Measurements from ENCODE around the gene IQCH. TPM values are rescaled to one million over a fixed set of nuclear protein-coding genes. Genes with fewer than 3 reads are reported as not detected.
"Not testable (repeated sequence)": the region's sequence is repeated elsewhere in the genome, so short reads cannot be mapped to it uniquely, and the experiment has no call there.

IQCH gene
- total RNA-seq, 1 donor from 2014 or later: 2.1 TPM

DNA sequence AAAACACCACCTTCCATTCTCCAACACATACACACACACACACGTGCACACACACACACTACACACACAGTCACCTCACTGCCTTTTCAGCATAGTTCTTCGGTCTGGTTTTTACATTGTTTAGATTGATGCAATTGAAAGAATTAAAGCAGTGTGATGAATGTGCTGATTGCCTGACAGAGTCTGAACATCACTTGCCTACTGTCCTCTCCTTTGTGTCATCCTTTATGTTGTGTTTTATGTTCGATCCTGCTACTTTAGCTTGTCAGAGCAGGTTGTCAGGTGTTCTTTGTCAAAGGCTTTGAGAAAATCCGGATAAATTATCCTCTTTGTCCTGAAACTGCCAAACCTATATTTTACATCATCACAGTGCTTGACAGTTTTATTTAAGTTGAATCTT is 80.4 kb downstream of the IQCH start:
- ATAC-seq (no peak), DNase-seq (ENCODE audit: low spot score) (no peak)
- intact Hi-C loops (cut with DNase I): no loop called here

DNA sequence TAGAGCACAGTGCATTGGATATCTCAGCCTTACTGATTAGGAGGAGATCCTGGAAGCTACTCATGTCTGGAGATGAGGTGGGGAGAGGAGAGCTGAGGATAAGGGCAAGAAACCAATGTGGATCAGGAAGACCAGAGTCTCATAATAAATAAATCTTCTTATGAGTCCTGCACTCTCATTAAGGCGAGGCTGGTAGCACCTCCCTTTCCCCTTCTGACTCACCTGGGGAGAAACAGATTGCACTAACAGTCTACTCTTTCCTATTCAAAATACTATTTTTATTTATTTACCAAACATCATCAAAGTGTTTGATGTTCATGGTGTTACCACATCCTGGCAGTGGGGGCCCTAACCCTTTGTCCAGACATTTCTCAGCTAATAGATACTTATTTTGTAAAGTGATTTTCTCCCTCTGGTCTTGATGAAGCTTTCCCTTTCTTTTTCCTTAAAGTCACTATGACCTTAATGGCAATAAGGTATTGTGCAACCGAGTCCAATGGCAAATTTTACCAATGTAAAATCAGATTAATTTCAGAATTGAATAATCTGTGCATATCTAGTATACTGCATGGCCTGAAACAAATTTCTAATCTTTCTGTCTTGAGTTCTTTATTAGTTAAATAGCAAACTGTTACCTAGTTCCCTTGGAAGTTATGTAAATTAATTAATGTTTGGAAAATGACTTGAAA is 81.1 kb downstream of the IQCH start:
- no peak for DNase-seq (ENCODE audit: low spot score)
- intact Hi-C loops (cut with DNase I): no loop called here
- ATAC-seq: no peak

DNA sequence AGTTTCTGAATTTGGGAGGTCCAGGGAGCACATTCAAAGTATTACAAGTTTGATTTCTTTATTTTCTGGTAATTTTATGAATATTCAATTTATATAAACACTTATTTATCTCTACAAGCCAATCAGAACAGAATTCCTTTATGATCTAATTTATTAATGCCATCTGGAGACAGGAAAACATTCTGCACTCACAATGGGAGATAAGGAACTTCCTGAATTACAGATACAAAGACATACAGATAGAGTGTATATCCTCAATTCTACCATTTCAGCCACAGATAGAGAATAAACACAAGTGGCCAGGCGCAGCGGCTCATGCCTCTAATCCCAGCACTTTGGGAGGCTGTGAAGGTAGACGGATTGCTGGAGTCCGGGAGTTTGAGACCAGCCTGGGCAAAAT is 86.0 kb downstream of the IQCH start:
- intact Hi-C loops (cut with DNase I): no loop called here
- DNase-seq (ENCODE audit: low spot score) (no peak), ATAC-seq (no peak)

DNA sequence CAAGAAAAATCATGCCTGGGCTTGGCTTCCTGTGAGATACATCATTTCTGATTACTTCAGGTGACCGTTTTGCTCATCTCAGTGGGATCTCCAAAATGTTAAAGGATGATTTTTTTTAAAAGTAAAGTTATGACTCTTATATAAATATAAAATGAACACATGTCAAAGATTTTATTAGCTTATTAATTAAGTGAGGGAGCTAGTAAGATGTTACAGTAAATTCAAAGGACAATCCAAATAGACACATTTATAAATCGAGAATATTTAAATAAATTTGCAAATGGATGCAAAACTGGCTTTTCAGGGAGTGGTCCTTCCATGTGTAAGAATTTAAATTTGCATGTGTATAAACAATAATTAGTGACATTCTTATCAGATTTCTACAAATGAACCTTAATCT is 87.0 kb downstream of the IQCH start:
- no peak for DNase-seq (ENCODE audit: low spot score)
- intact Hi-C loops (cut with DNase I): no loop called here
- no peak for ATAC-seq

DNA sequence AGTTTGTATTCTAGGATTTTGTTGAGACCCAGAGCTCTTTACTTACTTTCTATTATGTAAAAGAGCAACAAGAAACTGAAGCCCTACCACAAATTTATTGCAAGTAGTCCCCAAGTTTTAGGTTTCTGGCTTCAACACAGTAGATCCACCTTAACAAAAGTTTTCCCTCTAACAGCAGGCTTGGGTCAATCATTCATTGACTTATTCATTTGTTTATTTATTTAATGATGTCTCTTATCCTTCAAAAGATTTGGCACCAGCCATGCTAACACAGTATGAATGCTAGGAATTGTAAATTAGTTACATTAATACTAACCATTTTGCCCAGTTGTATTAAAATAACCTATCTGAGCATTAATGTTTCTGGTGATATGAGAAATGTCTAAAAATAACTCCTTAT is 88.6 kb downstream of the IQCH start:
- DNase-seq (ENCODE audit: low spot score) (no peak), ATAC-seq (no peak)
- intact Hi-C loops (cut with DNase I): no loop called here

DNA sequence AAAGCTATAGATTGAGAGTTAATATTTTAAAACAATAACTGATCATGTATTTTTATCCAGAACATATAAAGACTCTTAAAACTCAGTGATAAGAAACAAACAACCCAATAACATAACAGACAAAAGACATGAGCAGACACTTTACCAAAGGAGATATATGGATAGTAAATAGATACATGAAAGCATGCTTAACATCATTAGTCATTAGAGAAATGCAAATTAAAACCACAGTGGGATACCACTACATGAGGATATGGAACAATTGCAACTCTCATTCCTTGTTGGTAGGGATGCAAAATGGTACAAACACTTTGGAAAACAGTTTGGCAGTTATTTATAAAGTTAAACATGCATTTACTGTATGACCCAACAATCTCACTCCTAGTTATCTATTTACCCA is 95.0 kb downstream of the IQCH start:
- intact Hi-C loops (cut with DNase I): no loop called here
- no peak for ATAC-seq
- DNase-seq (ENCODE audit: low spot score): no peak

DNA sequence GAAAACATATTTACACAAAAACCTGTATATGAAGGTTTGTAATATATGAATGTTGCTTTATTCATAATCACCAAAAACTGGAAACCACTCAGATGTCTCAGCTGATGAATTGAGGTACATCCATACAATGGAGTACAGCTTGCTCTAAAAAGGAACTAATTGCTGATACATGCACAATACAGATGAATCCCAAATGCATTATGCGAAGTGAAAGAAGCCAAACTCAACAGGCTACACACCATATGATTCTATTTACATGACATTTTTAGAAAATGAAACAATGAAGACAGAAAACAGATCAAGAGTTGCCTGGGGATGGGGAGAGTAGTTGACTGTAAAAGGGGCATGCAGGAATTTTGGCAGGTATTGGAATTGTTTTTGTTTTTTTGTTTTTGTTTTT is 95.5 kb downstream of the IQCH start:
- DNase-seq (ENCODE audit: low spot score) (no peak), ATAC-seq (no peak)
- intact Hi-C loops (cut with DNase I): no loop called here

- intact Hi-C loops (cut with DNase I): no loop called here
- ATAC-seq (no peak), DNase-seq (ENCODE audit: low spot score) (no peak)
These were observed 103.8 kb downstream of the IQCH start for GRCh38 chr15:67358391-67358790.

GRCh38 chr15:67358812-67359211 is 104.2 kb downstream of the IQCH start:
- DNase-seq (ENCODE audit: low spot score): no peak
- intact Hi-C loops (cut with DNase I): no loop called here
- ATAC-seq: no peak

DNA sequence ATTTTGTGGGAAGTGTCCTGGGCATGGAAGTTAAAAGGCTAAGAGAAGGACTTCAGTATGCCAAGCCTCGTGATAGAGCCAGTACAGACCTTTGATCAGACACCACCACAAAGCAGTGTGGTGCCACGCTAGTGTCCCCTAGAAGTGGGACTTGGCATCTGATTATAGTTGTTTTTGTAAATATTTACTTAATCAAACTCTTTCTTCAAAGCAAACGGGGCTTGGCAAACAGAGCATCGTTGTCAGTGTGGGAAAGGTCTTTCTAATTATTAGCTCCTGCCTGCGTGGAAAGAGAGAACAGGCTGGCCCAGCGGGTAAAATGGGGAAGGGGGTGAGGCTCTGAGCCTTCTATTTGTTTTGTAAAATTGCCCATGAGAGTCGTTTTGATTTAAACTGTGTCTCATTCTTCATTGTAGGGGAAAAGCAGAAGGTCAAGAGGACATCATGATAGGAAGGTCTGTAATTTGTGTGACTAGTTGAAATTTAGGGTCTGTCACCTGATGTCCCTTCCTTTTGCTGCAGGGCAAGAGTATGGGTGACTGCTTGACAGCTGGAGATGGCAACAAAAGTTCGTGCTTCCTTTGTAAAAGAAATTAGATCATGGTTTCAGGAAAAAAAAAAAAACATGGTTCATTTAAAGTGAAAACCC is 105.0 kb downstream of the IQCH start:
- intact Hi-C loops (cut with DNase I): no loop called here
- DNase-seq (ENCODE audit: low spot score) (no peak), ATAC-seq (no peak)

- intact Hi-C loops (cut with DNase I): no loop called here
- ATAC-seq (no peak), DNase-seq (ENCODE audit: low spot score) (no peak)
These were observed 106.5 kb downstream of the IQCH start for GRCh38 chr15:67361100-67361499.

DNA sequence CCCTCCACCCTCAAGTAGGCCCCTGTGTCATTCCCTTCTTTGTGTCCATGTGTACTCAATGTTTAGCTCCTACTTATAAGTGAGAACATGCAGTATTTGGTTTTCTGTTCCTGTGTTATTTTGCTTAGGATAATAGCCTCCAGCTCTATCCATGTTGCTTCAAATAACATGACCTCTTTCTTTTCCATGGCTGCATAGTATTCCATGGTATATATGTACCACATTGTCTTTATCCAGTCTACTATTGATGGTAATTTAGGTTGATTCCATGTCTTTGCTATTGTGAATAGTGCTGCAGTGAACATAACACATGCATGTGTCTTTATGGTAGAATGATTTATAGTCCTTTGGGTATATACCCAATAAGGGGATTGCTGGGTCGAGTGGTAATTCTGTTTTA is 109.1 kb downstream of the IQCH start:
- DNase-seq (ENCODE audit: low spot score); ATAC-seq; intact Hi-C loops (cut with DNase I): not testable (repeated sequence)

DNA sequence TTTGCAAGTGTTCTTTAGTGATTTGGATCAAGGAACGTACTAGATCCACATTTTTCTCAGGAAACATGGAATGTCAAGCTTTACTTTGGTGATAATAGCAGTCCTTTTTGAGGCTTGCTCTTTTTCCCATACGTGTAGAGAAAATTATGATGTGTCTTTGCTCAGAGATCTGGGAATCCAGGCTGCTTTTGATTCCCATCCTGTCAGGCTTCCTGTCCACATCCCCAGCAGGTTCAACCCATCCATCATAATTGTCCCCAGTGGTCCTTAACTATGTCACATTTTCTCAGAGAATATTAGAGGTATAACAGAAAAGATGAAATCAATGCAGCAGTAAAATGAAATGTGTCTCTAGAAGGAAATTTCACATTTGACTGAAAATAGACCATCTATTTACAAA is 111.4 kb downstream of the IQCH start:
- DNase-seq (ENCODE audit: low spot score) (no peak), ATAC-seq (no peak)
- intact Hi-C loops (cut with DNase I): no loop called here

- DNase-seq (ENCODE audit: low spot score) (no peak), ATAC-seq (no peak)
These were observed 112.3 kb downstream of the IQCH start for GRCh38 chr15:67366904-67367303.

DNA sequence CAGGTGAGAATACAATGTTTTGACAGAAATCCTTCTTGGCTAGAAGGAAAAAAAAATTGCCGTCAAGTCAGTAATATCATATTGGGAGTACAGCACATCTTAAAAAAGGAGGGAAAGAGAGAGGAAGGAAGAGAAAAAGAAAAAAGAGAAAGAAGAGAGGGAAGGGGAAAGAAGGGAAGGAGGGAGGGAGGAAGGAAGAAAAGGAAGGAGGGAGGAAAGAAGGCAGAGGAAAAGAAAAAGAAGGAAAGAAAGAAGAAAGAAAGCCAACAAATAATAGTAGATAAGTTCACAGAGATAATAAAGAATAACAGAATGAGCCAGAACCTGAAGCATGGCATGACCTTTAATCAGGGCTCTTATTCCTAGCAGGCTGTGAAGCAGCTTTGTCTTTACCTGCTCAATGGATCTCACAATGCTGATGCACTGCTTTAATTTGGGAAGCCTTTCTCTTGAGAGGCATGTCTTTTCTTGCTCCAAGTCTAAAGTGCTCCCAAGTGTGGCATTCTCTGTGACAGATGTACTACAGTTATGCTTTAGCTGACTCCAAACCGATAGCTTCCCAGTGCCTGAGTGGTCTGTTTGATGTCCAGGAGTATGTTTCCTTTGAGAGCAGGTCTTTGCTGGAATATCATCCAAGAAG is 114.9 kb downstream of the IQCH start:
- no peak for ATAC-seq
- no peak for DNase-seq (ENCODE audit: low spot score)
- intact Hi-C loops (cut with DNase I): no loop called here

More at GRCh38 chr15:67366904-67367303, 112.3 kb downstream of the IQCH start:
- intact Hi-C loops (cut with DNase I): no loop called here

DNA sequence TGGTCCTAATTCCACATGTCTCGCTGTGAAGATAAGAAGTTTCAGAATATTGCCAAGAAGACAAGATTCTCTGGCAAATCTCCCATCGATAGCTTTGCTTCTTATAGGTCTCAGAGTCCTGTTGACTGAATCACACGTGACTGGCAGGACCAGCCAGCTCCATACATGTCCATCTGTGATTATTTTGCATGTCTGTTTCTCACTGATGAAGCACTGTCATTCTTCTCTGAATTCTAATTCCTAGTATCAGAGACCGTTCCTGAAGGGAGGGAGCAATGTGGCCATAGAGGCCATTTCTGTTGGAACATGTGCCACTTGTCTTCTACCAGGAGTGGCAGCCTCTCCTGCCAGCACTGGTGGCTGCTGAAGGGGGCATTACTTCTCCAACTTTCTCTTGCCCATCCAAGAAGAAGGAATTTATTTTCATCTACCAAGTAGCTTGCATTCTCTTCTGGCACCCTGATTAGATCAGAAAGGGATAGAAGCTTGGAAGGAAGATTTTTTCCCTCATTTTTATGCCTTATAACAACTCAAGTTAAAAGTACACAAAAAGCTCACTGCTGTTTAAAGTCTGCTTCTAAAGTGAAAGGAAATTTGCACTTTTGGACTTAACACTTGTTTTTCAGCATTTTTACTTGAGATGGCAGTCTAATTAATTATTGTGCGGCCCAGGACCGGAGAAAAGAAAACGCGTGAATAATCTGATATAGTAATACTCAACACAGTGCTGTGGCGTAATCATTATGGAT is 115.8 kb downstream of the IQCH start:
- intact Hi-C loops (cut with DNase I): no loop called here

DNA sequence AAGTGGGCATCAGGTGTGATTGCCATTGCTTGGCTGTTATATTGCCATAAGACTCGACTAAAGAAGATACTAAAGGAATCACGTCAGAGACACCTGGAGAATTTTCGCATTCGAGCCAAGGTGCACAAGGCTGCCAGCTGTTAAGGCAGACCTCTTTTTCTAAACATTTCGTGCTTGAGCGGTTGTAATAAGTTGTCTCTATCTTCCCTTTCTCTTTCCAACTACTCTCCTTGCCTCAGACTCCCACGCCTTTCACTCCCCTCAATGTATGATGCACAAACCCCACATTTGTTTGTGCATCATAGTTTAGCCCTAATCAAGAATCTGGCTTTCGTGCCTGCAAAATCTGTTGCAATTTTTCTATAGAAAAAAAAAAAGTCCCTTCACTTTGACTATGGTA is 118.0 kb downstream of the IQCH start:
- ATAC-seq: no peak
- intact Hi-C loops (cut with DNase I): no loop called here
- DNase-seq (ENCODE audit: low spot score): no peak

More for the DNA sequence above, 115.8 kb downstream of the IQCH start:
- no peak for ATAC-seq
- no peak for DNase-seq (ENCODE audit: low spot score)

DNA sequence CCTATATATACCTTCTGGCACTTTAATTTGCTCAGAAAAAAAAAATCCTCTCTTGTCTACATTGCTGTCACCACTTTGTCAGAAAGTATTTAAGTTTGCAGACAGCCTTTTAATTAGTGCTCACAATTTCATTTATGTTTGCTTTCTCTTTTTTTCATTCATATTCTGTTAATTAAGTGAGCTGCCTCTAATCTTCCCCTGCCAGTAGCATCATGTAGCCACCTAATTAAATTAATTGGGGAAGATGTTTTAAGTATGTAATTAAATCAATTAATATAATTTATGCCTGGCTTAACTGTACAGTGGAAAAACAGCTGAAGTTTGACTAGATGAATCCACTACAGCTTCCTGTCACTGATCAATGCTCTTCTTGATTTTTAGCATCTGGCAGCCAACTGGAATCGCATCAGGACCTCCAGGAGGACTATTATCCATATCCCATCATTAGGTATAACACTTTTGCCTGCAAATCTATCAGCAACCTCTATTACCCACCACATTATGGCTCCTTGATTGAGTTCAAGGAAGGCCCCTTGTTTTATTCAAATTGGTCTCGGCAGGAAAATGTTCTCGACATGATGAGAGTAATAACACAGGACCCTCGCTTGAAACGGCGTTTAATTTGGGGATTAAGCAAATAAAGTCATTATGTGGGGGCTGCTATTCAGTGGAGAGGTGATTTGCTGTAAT is 118.5 kb downstream of the IQCH start:
- intact Hi-C loops (cut with DNase I): no loop called here
- no peak for DNase-seq (ENCODE audit: low spot score)
- no peak for ATAC-seq

DNA sequence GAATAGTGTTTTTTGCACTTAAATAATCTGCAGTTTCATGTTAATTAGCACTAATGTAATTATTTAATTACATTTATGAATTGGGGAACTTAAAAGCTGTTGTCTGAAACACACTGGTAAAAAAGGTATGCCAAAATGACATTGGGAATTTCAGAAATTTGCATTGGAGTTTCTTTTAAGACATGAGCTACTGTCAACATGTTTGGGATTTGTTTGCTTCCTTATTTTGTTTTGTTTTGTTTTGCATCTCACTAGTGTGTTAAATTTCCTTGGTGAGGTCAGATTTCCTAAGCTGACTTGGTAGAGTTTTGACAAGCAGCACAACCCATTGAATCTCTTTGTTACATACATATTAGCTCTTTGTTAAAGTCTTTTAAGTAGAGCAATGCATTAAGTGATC is 119.4 kb downstream of the IQCH start:
- ATAC-seq: no peak

More for the DNA sequence above, 119.4 kb downstream of the IQCH start:
- intact Hi-C loops (cut with DNase I): no loop called here
- DNase-seq (ENCODE audit: low spot score): no peak

Data from sciatic nerve (tissue), 2 donors.